Measurements from ENCODE around the gene DTX1.

DNA sequence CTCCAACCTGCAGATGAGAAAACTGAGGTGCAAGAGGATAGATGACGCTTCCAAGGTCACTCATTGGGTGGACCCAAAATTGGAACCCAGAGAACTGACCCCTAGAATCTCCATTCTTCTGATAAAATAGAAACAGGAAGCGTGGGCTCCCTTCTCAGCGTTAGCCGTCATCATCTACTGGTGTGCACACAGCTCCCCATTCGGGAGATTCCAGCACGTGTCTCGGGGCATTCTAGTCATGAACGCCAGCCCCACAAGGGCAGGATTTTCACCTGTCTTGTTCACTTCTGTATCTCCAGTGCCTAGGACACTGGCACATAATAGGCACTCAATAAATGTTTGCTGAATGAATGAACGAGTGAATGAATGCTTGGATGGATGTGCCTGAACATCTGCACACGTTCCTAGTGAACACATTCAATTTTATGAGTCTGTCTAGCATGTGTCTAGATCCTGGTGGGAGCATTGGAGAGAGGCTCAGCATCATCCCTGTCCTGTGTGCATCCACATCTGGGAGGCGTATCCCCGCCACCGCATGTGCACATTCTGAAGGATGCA lies 48.5 kb downstream of the DTX1 start:
- TF ChIP-seq, protein P1, sequence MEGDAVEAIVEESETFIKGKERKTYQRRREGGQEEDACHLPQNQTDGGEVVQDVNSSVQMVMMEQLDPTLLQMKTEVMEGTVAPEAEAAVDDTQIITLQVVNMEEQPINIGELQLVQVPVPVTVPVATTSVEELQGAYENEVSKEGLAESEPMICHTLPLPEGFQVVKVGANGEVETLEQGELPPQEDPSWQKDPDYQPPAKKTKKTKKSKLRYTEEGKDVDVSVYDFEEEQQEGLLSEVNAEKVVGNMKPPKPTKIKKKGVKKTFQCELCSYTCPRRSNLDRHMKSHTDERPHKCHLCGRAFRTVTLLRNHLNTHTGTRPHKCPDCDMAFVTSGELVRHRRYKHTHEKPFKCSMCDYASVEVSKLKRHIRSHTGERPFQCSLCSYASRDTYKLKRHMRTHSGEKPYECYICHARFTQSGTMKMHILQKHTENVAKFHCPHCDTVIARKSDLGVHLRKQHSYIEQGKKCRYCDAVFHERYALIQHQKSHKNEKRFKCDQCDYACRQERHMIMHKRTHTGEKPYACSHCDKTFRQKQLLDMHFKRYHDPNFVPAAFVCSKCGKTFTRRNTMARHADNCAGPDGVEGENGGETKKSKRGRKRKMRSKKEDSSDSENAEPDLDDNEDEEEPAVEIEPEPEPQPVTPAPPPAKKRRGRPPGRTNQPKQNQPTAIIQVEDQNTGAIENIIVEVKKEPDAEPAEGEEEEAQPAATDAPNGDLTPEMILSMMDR (IDR thresholded peaks at IDR 0.05), result no peak
- TF ChIP-seq EZH2 (IDR thresholded peaks at IDR 0.05; ENCODE audit: borderline replicate concordance, insufficient read depth, low read depth, low read length, poor library complexity, severe bottlenecking), result no peak
